ENCODE data around the gene GNAS-AS1.

GNAS-AS1 gene

DNA sequence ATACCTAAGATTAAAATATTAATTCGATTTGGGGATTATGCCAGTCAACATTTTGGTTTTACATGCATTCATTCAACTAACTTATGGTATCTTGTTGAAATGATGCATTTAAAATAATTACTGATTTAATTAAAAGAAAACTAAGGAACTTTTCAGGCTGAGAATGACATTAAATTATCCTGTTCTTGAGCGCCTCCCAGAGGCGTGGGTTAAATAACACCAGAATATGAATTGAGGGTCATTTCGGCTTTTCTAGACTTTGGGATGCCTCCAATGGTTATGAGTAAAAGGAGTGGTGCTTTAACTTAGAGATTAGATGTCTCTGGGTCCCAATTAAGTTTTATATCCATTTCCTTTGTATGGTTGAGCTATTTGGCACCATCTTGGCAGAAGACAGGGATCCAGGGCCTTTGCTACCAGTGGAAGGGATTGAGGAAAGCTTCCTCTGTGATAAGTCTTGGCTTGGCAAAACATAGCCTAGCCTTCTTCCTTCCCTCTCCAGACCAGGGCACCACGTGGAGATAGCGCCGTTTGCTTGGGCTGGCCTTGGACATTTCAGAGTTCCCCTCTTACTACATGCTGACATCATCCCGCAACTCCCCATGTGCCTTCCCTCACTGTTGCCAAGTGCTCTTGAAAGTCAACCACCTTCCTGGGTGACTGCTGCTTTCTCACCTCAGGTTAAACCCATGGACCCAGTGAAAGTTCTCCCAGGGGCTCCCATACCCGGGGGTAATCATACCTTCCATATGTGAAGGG, 30.5 kb upstream of the GNAS-AS1 start:
- TF ChIP-seq, protein P1, sequence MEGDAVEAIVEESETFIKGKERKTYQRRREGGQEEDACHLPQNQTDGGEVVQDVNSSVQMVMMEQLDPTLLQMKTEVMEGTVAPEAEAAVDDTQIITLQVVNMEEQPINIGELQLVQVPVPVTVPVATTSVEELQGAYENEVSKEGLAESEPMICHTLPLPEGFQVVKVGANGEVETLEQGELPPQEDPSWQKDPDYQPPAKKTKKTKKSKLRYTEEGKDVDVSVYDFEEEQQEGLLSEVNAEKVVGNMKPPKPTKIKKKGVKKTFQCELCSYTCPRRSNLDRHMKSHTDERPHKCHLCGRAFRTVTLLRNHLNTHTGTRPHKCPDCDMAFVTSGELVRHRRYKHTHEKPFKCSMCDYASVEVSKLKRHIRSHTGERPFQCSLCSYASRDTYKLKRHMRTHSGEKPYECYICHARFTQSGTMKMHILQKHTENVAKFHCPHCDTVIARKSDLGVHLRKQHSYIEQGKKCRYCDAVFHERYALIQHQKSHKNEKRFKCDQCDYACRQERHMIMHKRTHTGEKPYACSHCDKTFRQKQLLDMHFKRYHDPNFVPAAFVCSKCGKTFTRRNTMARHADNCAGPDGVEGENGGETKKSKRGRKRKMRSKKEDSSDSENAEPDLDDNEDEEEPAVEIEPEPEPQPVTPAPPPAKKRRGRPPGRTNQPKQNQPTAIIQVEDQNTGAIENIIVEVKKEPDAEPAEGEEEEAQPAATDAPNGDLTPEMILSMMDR (IDR thresholded peaks at IDR 0.05): no peak
- Mint-ChIP-seq H3K4me3 (no peak overlapping the region), H3K4me1 (peaks cover 82% of the 10 kb centered on the region), H3K27me3 (ENCODE audit: low read depth, poor library complexity) (peaks cover 8% of the 10 kb centered on the region), H3K27ac (no peak overlapping the region), H3K9me3 (peaks cover 5% of the 10 kb centered on the region), H3K36me3 (ENCODE audit: low read depth) (peaks cover 16% of the 10 kb centered on the region)
- DNase-seq: no peak

GRCh38 chr20:58880441-58880840, 29.7 kb upstream of the GNAS-AS1 start:
- no peak overlapping the region for H3K4me3 Mint-ChIP-seq
- DNase-seq: no peak
- TF ChIP-seq, protein P1 (IDR thresholded peaks at IDR 0.05): no peak
- no peak overlapping the region for H3K27ac Mint-ChIP-seq
- peaks cover 11% of the 10 kb centered on the region for H3K27me3 Mint-ChIP-seq (ENCODE audit: low read depth, poor library complexity)
- H3K4me1 Mint-ChIP-seq: peaks cover 86% of the 10 kb centered on the region
- peaks cover 11% of the 10 kb centered on the region for H3K36me3 Mint-ChIP-seq (ENCODE audit: low read depth)
- no peaks in the 10 kb centered on the region for H3K9me3 Mint-ChIP-seq

GRCh38 chr20:58878399-58878798, 27.7 kb upstream of the GNAS-AS1 start:
- H3K4me3 Mint-ChIP-seq: no peak overlapping the region
- no peak for DNase-seq
- no peaks in the 10 kb centered on the region for H3K9me3 Mint-ChIP-seq
- peaks cover 10% of the 10 kb centered on the region for H3K27me3 Mint-ChIP-seq (ENCODE audit: low read depth, poor library complexity)
- H3K4me1 Mint-ChIP-seq: peaks cover 73% of the 10 kb centered on the region
- TF ChIP-seq, protein P1 (IDR thresholded peaks at IDR 0.05): no peak
- H3K36me3 Mint-ChIP-seq (ENCODE audit: low read depth): peaks cover 5% of the 10 kb centered on the region
- no peak overlapping the region for H3K27ac Mint-ChIP-seq

GRCh38 chr20:58877976-58878360, 27.3 kb upstream of the GNAS-AS1 start:
- no peak overlapping the region for H3K27ac Mint-ChIP-seq
- TF ChIP-seq, protein P1 (IDR thresholded peaks at IDR 0.05): no peak
- peaks cover 9% of the 10 kb centered on the region for H3K27me3 Mint-ChIP-seq (ENCODE audit: low read depth, poor library complexity)
- H3K4me1 Mint-ChIP-seq: peaks cover 69% of the 10 kb centered on the region
- H3K36me3 Mint-ChIP-seq (ENCODE audit: low read depth): peaks cover 4% of the 10 kb centered on the region
- H3K9me3 Mint-ChIP-seq: no peaks in the 10 kb centered on the region
- no peak overlapping the region for H3K4me3 Mint-ChIP-seq
- no peak for DNase-seq

- no peak overlapping the region for H3K4me3 Mint-ChIP-seq
- H3K9me3 Mint-ChIP-seq: peaks cover 3% of the 10 kb centered on the region
- no peaks in the 10 kb centered on the region for H3K36me3 Mint-ChIP-seq (ENCODE audit: low read depth)
- peaks cover 9% of the 10 kb centered on the region for H3K27me3 Mint-ChIP-seq (ENCODE audit: low read depth, poor library complexity)
- TF ChIP-seq, protein P1 (IDR thresholded peaks at IDR 0.05): no peak
- peaks cover 69% of the 10 kb centered on the region for H3K4me1 Mint-ChIP-seq
- H3K27ac Mint-ChIP-seq: peak overlapping the region; percentile 79
- no peak for DNase-seq
Measured at GRCh38 chr20:58877050-58877975, 26.6 kb upstream of the GNAS-AS1 start.
